ENCODE results near the gene CCDC122. TPM values are rescaled to one million over a fixed set of nuclear protein-coding genes. Genes with fewer than 3 reads are reported as not detected.

CCDC122 gene
- total and polyA plus RNA-seq, 10 of the 15 experiments (the other 5 are each of a cell fraction or from before 2014, with no cell fraction given) = 1.0 to 4.5 (median 2.9) TPM; not detected in 1

DNA sequence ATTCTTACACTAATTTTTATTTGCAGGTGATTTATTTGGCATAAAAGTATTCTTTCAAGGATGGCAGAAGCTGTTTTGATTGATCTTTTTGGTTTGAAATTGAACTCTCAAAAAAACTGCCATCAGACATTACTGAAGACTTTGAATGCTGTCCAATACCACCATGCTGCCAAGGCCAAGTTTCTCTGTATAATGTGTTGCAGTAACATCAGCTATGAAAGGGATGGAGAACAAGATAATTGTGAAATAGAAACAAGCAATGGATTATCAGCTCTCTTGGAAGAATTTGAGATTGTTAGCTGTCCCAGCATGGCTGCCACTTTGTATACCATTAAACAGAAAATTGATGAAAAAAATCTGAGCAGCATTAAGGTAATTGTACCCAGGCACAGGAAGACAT, 1.4 kb upstream of the CCDC122 start:
- no peak overlapping the region for H3K4me3 ChIP-seq
- H4K20me1 ChIP-seq (ENCODE audit: control insufficient read depth, insufficient read depth) = no peaks in the 10 kb centered on the region
- TF ChIP-seq TCF7 (IDR thresholded peaks at IDR 0.05; ENCODE audit: borderline replicate concordance) = no peak
- TF ChIP-seq SPI1 (IDR thresholded peaks at IDR 0.05; ENCODE audit: borderline replicate concordance, insufficient read depth, low read depth, low read length) = no peak
- TF ChIP-seq BHLHE40 (IDR thresholded peaks at IDR 0.05; ENCODE audit: borderline replicate concordance in 1 of 2, low read depth in 2 of 2, low read length in 1 of 2) = no peak
- TF ChIP-seq SREBF1 (IDR thresholded peaks at IDR 0.05; ENCODE audit: low read length) = no peak
- no peak overlapping the region for H3K27ac ChIP-seq (ENCODE audit: control insufficient read depth, insufficient read depth)
- no peak overlapping the region for H2AFZ ChIP-seq (ENCODE audit: control insufficient read depth, low read depth, low read length)
- FAIRE-seq = no peak
- DNase-seq (ENCODE audit: low read depth, low spot score) = no peak
- RAD21 ChIA-PET (ENCODE audit: unreplicated experiment) = no interaction called here
- no TSS peak for BruUV-seq (replicated peaks)
- no peaks in the 10 kb centered on the region; the same call in 1 of the 3 replicates for H3K9me3 ChIP-seq (replicated peaks; ENCODE audit: control insufficient read depth, insufficient read depth, low read length)
- SMC1A ChIA-PET (ENCODE audit: uncharacterized antibody, unreplicated experiment) = no interaction called here
- no peak overlapping the region for H3K9ac ChIP-seq (ENCODE audit: control insufficient read depth, insufficient read depth, low read length)
- intact Hi-C loops (cut with micrococcal nuclease; ENCODE audit: unreplicated experiment) (no loop called here), in situ Hi-C loops (cut with MboI) (no loop called here)
- POLR2A ChIA-PET = no interaction called here
- no peaks in the 10 kb centered on the region for H3K36me3 ChIP-seq (ENCODE audit: control insufficient read depth in 2 of 2, insufficient read depth in 2 of 2, low read length in 1 of 2)
- H3K4me2 ChIP-seq (ENCODE audit: control insufficient read depth, insufficient read depth) = no peak overlapping the region; the same call in 1 of the 2 replicates
- H3K79me2 ChIP-seq (ENCODE audit: control insufficient read depth, insufficient read depth, low read length) = no peaks in the 10 kb centered on the region
- no peak for ATAC-seq
- peaks cover 19% of the 10 kb centered on the region for H3K4me1 ChIP-seq (ENCODE audit: control insufficient read depth, insufficient read depth, low read length)
- CTCF ChIA-PET = no interaction called here
- H3K27me3 ChIP-seq (replicated peaks in 1 of 2; ENCODE audit: control insufficient read depth in 2 of 2, insufficient read depth in 2 of 2, low read length in 1 of 2) = no peaks in the 10 kb centered on the region

DNA sequence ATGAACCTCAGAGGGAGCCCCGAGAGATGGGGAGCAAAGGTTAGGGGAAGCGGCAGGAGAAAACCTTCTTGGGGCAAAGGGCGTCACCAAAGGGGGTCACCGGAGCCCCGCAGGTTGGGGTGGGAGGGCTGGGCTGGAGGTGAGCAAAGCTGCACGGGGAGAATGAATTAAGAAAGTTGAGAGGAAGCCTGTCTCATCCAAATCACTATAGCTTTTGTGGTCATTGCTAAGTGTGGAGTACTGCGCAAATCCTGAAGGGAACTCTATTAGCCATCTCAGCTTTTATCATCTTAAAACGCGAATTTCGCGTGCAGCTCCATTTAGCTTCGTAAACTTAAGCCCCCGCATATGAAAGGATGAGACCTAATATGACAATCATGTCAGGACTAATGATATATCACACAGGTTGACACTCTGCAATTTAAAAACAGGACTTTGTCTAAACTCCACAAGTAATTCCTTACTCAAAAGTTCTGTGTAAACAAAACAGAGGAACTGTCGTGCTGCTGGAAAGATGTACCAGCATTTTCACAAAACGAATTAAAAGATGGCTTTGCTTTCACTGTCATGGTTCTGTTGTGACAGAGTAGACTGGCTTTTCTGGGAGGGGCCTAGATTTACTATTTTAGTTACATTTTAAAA, 795 bp upstream of the CCDC122 start:
- CTCF ChIA-PET = no interaction called here
- no peaks in the 10 kb centered on the region for H3K36me3 ChIP-seq (ENCODE audit: control insufficient read depth in 2 of 2, insufficient read depth in 2 of 2, low read length in 1 of 2)
- H3K27ac ChIP-seq (ENCODE audit: control insufficient read depth, insufficient read depth) = peak overlapping the region; percentile 85; the same call in 1 of the 2 replicates
- peak overlapping the region; percentile 95 for H3K4me2 ChIP-seq (ENCODE audit: control insufficient read depth, insufficient read depth)
- no peaks in the 10 kb centered on the region for H4K20me1 ChIP-seq (ENCODE audit: control insufficient read depth, insufficient read depth)
- POLR2A ChIA-PET = no interaction called here
- H3K27me3 ChIP-seq (replicated peaks in 1 of 2; ENCODE audit: control insufficient read depth in 2 of 2, insufficient read depth in 2 of 2, low read length in 1 of 2) = no peaks in the 10 kb centered on the region
- FAIRE-seq = peak; percentile 23
- DNase-seq (ENCODE audit: low read depth, low spot score) = no peak
- H3K9ac ChIP-seq (ENCODE audit: control insufficient read depth, insufficient read depth, low read length) = peak overlapping the region; percentile 85
- H3K79me2 ChIP-seq (ENCODE audit: control insufficient read depth, insufficient read depth, low read length) = no peaks in the 10 kb centered on the region
- intact Hi-C loops (cut with micrococcal nuclease; ENCODE audit: unreplicated experiment) (no loop called here), in situ Hi-C loops (cut with MboI) (no loop called here)
- SMC1A ChIA-PET (ENCODE audit: uncharacterized antibody, unreplicated experiment) = no interaction called here
- RAD21 ChIA-PET (ENCODE audit: unreplicated experiment) = no interaction called here
- WGBS (ENCODE audit: insufficient coverage, insufficient replicate concordance, low lambda C conversion rate, missing lambda C conversion rate) = 69% methylated on average over 15 of the region's 15 CpGs
- no peak for ATAC-seq
- H3K9me3 ChIP-seq (replicated peaks; ENCODE audit: control insufficient read depth, insufficient read depth, low read length) = no peaks in the 10 kb centered on the region; the same call in 1 of the 3 replicates
- BruUV-seq (replicated peaks) = no TSS peak
- peaks cover 19% of the 10 kb centered on the region for H3K4me1 ChIP-seq (ENCODE audit: control insufficient read depth, insufficient read depth, low read length)
- peak overlapping the region; percentile 94 for H2AFZ ChIP-seq (ENCODE audit: control insufficient read depth, low read depth, low read length)
- peak overlapping the region; percentile 73; the same call in 1 of the 2 replicates for H3K4me3 ChIP-seq
- no peak for TF ChIP-seq ZZZ3 (IDR thresholded peaks at IDR 0.05; ENCODE audit: control insufficient read depth, insufficient read length, low read depth)
- TF ChIP-seq, protein P1, sequence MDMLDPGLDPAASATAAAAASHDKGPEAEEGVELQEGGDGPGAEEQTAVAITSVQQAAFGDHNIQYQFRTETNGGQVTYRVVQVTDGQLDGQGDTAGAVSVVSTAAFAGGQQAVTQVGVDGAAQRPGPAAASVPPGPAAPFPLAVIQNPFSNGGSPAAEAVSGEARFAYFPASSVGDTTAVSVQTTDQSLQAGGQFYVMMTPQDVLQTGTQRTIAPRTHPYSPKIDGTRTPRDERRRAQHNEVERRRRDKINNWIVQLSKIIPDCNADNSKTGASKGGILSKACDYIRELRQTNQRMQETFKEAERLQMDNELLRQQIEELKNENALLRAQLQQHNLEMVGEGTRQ (IDR thresholded peaks at IDR 0.05; ENCODE audit: borderline replicate concordance, low read depth, low read length) = no peak
- no peak for TF ChIP-seq ESRRA (IDR thresholded peaks at IDR 0.05; ENCODE audit: low read length)
- no peak for TF ChIP-seq SIX5 (IDR thresholded peaks at IDR 0.05; ENCODE audit: low read depth, low read length, severe bottlenecking)
- no peak for TF ChIP-seq EP300 (IDR thresholded peaks at IDR 0.05; ENCODE audit: borderline replicate concordance in 1 of 2, control insufficient read depth in 1 of 2, low read depth in 2 of 2, low read length in 2 of 2)
- TF ChIP-seq SRF (IDR thresholded peaks at IDR 0.05; ENCODE audit: low read depth in 2 of 2, low read length in 2 of 2) = no peak
- TF ChIP-seq MTA2 (IDR thresholded peaks at IDR 0.05; ENCODE audit: low read depth) = no peak
- TF ChIP-seq RFX5 (IDR thresholded peaks at IDR 0.05; ENCODE audit: low read depth, low read length) = no peak
- TF ChIP-seq TARDBP (IDR thresholded peaks at IDR 0.05; ENCODE audit: borderline replicate concordance) = no peak
